GM21528 (cell line): Measurements from ENCODE around the gene KNSTRN.
A peak's percentile ranks its signal among the peaks of the same experiment; 100 is the strongest.

Source experiments
- ATAC-seq: cut with Tn5 transposase; IDR thresholded peaks from one replicate; pipeline ENCODE4 v1.9.1; 2021; ENCODE audit warnings: mild to moderate bottlenecking, moderate library complexity; ENCODE audit not compliant: unreplicated experiment, low FRiP score

KNSTRN gene

DNA sequence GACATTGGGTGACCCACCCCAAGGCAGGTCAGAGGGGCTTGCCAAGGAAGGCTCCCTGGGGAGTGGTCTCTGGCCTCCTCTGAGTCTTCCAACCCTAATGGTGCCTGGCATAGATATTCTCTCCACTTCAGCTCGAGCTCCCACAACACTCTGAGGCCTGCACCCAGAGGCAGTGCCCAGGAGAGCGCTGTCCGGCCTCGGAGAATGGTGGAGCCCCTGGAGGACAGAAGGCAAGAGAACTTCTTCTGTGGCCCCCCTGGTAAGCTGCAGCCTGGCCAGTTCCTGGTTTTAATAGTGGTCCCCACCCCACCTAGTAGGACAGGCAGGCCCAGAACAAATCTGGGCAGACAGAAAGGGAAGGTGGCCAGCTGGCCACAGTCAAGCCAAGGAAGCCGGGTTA is 17.5 kb upstream of the KNSTRN start:
- no peak for ATAC-seq

DNA sequence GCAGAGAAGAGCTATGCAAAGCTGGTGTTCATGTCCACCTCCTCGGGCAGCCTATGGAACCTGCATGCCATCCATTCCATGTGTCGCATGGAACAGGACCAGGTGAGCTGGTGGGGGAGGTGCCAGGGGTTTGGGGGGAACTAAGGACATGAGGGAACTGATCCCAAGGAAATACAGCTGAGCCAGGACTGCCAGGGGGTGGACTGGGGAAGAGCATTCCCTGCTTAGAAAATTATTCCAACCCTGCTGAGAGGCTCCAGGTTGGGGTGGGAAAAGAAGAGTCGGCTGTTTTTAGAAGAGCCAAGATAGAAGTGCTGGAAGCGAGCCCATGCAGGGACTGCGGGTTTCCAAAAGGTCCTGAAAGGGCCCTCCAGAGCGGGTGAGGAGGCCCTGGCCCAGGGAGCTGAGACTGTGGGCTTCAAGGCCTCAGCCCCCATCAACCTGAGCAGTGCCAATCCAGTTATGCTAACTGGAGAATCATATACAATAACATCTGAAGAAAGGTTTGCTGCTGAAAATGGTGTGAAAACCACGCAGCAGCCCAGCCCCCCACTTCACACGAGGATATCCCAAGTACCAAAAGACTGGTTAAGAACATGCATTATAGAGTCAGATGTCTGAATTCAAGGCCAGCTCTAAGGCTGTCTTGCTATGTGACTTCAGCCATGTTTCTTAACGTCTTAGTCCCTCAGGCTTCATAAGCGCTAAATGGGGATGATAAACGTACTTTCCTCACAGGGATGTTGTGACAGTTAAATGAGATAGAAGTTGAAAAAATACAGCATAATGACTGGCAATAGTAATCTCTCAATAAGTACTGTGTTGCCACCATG is 16.7 kb upstream of the KNSTRN start:
- ATAC-seq: no peak

DNA sequence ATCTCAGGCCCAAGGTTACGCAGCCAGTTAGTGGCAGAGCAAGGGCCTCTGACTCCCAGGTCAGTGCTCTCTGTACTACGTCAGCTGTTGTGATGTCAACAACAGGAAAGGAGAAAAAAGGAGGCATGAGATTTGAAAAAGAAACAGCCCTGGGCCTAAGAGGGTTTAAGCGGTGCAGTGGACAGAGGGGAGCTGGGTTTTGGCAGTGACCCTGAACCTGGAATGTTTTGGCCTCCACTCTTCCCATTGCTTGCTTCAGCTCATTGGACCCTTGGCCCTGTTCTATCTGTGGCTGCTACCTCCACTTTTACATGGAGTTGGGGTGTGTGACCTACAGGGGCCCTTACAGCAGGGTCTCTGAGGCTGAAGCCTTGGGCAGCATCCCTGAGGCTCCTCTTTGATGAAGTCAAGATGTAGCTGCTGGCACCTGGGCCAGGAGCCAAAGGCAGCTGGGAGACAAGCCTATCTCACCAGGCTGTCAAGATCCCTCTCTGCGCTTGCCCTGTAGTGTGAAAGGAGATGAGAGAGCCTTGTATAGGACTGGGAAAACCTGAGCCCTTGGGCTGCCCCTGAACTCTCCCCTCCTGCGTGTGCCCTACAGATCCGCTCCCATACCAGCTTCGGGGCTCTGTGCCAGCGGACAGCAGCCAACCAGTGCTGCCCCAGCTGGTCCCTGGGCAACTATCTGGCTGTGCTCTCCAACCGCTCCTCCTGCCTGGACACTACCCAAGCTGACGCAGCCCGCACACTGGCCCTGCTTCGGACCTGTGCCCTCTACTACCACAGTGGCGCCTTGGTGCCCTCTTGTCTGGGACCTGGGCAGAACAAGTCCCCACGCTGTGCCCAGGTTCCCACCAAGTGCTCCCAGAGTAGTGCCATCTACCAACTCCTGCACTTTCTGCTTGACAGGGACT is 15.8 kb upstream of the KNSTRN start:
- no peak for ATAC-seq

DNA sequence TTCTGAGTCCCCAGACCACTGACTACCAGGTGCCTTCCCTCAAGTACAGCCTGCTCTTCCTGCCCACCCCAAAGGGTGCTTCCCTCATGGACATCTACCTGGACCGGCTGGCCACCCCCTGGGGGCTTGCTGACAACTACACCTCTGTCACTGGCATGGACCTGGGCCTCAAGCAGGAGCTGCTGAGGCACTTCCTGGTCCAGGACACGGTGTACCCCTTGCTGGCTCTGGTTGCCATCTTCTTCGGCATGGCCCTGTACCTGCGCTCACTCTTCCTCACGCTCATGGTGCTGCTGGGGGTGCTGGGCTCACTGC is 15.2 kb upstream of the KNSTRN start:
- ATAC-seq: no peak

DNA sequence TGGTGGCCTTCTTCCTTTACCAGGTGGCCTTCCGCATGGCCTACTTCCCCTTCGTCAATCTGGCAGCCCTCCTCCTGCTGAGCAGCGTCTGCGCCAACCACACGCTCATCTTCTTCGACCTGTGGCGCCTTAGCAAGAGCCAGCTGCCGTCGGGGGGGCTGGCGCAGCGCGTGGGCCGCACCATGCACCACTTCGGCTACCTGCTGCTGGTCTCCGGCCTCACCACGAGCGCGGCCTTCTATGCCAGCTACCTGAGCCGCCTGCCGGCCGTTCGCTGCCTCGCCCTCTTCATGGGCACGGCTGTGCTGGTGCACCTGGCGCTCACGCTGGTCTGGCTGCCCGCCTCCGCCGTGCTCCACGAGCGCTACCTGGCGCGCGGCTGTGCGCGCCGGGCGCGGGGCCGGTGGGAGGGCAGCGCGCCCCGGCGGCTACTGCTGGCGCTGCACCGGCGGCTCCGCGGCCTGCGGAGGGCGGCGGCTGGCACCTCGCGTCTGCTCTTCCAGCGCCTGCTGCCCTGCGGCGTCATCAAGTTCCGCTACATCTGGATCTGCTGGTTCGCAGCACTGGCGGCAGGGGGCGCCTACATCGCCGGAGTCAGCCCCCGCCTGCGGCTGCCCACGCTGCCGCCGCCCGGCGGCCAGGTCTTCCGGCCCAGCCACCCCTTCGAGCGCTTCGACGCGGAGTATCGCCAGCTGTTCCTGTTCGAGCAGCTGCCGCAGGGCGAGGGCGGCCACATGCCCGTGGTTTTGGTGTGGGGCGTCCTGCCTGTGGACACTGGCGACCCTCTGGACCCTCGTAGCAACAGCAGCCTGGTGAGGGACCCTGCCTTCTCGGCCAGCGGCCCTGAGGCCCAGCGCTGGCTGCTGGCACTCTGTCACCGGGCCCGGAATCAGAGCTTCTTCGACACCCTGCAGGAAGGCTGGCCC is 14.6 kb upstream of the KNSTRN start:
- peak; percentile 77 for ATAC-seq

DNA sequence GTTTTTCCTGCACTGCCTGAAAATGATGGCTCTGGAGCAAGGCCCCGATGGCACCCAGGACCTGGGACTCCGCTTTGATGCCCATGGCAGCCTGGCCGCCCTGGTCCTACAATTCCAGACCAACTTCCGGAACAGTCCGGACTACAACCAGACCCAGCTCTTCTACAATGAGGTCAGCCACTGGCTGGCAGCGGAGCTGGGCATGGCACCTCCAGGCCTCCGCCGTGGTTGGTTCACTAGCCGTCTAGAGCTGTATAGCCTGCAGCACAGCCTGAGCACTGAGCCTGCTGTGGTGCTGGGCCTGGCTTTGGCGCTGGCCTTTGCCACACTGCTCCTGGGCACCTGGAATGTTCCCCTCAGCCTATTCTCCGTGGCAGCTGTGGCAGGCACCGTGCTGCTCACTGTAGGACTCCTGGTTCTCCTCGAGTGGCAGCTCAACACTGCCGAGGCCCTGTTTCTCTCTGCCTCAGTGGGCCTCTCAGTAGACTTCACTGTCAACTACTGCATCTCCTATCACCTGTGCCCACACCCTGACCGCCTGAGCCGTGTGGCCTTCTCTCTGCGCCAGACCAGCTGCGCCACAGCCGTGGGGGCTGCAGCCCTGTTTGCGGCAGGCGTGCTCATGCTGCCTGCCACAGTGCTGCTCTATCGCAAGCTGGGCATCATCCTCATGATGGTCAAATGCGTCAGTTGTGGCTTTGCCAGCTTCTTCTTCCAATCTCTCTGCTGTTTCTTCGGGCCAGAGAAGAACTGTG is 13.6 kb upstream of the KNSTRN start:
- no peak for ATAC-seq

DNA sequence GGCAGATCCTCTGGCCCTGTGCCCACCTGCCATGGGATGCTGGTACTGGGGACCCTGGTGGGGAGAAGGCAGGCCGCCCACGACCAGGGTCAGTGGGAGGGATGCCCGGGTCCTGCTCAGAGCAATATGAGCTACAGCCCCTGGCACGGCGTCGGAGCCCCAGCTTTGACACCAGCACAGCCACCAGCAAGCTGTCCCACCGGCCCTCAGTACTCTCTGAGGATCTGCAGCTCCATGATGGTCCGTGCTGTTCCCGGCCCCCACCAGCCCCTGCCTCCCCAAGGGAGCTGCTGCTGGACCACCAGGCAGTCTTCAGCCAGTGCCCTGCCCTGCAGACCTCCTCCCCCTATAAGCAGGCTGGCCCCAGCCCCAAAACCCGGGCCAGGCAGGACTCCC is 13.0 kb upstream of the KNSTRN start:
- ATAC-seq: no peak

DNA sequence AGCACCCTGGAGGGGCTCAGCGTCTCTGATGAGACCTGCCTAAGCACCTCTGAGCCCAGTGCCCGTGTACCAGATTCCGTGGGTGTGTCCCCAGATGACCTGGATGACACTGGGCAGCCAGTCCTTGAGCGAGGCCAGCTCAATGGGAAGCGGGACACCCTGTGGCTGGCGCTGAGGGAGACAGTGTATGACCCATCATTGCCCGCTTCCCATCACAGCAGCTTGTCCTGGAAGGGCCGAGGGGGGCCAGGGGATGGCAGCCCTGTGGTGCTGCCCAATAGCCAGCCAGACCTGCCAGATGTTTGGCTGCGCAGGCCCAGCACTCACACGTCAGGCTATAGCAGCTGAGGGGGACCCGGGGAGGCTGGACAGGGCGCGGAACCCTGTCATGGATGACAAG is 12.6 kb upstream of the KNSTRN start:
- no peak for ATAC-seq

DNA sequence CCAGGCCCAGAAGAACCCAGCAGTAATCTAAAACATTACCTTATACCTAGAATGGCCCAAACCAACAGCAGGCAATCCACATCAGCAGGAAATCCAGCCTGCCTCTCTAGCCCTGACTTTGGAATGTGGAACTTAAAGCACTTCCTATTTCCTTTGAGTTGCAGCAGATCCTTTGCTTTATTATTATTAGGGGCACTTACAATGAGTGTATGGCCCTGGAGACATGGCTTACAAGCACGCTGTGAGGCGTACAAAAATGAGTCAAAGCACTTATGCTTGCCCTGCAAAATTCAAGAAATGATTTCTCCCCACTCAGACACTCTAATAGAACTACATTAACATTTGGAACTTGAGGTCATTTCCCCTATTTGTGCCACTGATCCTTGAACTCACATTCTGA is 9.5 kb upstream of the KNSTRN start:
- ATAC-seq: no peak

DNA sequence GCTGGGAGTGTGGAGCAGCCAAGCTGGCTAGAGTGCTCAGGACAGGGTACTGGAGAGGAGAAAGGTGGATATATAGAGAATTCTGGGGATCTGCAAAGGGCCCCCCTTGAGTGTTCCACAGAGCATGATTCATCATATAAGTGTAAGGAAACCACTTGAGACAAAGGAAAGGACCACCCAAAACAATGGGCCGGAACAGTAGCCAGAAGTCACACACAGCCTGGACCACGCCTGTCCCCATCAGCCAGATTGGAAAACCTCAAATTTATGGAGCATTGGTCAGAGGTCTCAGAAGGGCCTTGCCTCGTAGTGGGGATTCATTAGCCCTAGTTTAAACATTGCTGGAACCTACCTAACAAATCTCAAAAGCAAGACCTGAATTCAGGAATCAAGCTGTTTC is 4.9 kb upstream of the KNSTRN start:
- no peak for ATAC-seq

DNA sequence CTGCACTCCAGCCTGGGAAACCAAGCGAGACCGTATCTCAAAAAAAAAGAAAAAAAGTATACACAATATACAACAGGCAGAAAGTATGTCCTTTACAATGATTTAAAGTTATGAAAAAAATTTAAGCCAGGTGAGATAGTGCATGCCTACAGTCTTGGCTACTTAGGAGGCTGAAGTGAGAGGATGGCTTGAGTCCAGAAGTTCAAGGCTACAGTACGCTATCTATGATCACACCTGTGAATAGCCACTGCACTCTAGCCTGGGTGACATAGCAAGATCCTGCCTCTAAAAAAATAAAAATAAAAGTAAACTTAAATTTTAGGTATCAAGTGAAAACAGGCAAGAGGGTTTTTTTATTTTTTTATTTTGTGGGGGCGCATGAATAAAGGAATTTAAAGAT is 3.1 kb upstream of the KNSTRN start:
- no peak for ATAC-seq

DNA sequence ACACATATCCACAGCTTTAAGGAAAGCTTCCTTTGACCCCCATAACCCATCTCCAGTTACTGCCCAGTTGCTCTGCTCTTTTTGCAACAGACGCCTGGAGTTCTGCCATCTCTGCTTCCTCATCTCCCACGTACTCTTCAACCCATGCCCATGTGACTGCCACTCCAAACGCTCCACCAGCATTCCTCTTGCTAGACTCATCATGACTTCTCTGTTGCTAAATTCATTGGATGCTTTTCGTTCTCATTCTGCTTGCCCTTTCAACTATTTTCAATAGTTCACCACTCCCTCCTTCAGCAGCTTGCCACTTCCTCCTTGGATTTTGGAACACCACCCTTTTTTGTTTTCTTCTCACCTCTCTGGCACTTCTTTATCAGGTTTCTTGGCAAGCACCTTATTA is 2.7 kb upstream of the KNSTRN start:
- no peak for ATAC-seq

DNA sequence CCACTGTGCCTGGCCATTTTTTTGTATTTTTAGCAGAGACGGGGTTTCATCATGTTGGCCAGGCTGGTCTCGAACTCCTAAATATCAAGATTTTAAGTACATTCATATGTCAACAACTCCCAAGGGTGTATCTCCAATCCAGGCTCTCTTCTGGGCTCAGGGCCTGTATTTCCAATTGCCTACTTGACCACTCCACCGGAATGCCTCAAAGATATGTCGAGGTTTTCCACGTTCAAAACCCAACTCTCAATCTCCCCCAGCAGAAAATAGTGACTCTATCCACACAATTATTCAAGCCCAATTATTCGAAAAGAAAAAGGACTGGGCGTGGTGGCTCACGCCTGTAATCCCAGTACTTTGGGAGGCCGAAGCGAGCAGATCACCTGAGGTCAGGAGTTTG is 1.9 kb upstream of the KNSTRN start:
- ATAC-seq: no peak

DNA sequence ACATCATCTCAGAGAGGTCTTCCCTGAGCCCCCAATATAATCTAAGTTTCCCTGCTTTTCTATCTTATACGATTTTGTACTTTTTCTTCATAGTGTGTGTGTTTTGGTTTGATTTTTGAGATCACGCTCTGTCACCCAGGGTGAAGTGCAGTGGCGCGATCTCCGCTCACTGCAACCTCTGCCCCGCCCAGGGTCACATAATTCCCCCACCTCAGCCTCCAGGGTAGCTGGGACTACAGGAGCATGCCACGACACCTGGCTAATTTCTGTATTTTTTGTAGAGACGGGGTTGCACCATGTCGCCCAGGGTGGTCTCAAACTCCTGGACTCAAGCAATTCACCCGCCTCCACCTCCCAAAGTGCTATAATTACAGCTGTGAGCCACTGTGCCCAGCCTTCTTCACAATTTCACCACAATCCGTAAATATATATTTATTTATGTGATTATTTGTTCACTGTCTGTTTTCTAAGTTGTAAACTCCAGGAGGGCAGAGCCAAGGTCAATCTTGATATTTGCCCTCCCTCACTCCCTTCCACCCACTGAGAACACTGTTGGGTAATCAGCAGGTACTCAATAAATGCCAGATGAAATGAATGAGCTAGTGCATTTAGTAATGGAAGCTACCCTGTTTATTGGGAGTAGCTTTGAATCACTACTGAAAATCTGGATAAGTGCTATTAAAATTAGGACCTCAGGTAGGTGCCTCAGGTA is 547 bp upstream of the KNSTRN start:
- ATAC-seq: no peak

DNA sequence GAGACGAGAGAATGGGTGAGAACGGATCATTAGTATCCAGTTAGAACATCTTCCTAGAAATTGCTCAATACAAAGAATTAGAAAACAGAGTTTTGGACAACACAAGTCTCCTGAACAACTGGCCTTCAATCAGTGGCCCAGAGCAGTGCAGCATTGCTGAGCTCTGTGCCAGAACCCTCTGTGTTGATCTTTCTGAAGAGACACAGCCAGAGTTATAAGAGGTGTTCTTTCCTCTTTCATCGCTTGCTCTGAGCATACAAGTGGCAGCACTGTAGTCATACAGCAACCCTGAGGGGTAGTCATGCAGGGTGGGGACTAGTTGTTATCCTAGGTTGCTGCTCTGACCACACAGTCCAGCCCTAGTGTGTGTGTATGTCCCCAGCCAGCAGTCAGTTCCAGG is 4.0 kb downstream of the KNSTRN start:
- ATAC-seq: no peak

DNA sequence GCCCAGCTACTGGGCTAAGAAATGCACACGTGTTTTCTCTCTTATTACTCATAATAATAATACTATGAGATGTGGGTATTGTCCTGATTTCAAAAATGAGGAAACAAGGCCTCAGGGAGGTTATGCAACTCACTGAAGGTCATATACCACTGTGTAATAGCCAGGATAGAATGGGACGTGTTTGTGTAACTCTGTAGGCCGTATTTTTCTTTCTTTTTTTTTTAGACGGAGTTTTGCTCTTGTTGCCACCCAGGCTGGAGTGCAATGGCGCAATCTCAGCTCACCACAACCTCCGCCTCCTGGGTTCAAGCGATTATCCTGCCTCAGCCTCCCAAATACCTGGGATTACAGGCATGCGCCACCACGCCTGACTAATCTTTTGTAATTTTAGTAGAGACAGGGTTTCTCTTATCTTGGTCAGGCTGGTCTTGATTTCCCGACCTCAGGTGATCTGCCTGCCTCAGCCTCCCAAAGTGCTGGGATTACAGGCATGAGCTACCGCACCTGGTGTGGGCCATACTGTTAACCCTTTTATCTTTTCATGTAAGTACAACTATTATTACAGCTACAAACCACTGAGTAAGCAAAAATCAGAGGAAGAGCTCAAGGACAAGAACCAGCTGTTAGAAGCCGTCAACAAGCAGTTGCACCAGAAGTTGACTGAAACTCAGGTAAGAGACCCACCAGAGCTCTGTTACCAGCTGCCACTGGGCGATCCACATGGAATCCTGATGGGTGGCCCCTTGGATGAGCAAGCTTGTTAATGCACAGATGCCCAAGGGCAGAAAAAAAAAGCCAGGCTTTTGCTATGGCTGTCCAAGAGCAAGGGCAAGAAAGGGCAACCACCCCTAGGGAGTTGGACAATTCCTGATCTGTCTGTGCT is 6.7 kb downstream of the KNSTRN start:
- ATAC-seq: no peak

DNA sequence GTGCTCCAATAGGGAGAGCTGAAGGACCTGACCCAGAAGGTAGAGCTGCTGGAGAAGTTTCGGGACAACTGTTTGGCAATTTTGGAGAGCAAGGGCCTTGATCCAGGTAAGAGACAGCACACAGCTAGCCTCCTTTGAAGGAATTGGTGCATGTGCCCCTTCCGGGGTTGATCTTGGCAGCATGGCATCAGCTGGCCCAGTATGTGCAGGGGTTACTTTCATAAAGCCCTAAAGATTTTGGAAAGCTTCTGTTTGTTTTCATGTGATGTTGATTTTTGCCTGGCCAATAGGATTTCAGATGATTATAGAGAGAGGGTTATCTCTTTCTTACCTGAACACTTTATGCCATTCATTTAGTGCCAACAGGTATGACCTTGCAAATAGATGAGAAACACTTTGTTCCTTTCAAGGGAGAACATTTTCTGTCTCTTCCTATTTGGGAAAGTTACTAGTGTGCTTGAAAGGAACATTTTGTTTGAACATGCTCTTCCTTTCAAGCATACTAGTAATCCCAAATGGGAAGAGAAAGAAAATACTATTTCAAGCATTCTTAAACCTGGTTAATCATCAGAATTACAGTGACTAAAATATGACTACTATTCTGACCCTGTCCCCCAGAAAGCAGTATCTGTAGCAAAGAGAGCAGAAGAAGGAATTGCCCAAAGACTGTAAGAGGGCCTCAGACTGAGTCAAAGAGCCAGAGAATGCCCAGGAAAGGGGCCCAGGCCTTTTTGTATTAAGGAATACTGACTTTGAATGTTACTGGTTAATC is 7.5 kb downstream of the KNSTRN start:
- no peak for ATAC-seq
